ENCODE data around the gene ATP11B.
A peak's percentile ranks its signal among the peaks of the same experiment; 100 is the strongest.

Gene ATP11B

GRCh38 chr3:182792901-182793662 is at the start of gene ATP11B:
ATP11B (plus strand) TSS chr3:182793504; CDS start chr3:182793760, 256 bp downstream.
- Histone ChIP-seq H3K27me3 (ENCODE audit: insufficient read depth, low read depth, severe bottlenecking) (no peaks in the 10 kb centered on the region), H3K27ac (peak within 1 kb of the TSS; percentile 91), H3K4me3 (ENCODE audit: low read depth, low read length) (peak within 1 kb of the TSS; percentile 72), H3K36me3 (no peaks in the 10 kb centered on the region), H3K9me3 (ENCODE audit: severe bottlenecking) (no peaks in the 10 kb centered on the region)
- TF ChIP-seq, protein P1, sequence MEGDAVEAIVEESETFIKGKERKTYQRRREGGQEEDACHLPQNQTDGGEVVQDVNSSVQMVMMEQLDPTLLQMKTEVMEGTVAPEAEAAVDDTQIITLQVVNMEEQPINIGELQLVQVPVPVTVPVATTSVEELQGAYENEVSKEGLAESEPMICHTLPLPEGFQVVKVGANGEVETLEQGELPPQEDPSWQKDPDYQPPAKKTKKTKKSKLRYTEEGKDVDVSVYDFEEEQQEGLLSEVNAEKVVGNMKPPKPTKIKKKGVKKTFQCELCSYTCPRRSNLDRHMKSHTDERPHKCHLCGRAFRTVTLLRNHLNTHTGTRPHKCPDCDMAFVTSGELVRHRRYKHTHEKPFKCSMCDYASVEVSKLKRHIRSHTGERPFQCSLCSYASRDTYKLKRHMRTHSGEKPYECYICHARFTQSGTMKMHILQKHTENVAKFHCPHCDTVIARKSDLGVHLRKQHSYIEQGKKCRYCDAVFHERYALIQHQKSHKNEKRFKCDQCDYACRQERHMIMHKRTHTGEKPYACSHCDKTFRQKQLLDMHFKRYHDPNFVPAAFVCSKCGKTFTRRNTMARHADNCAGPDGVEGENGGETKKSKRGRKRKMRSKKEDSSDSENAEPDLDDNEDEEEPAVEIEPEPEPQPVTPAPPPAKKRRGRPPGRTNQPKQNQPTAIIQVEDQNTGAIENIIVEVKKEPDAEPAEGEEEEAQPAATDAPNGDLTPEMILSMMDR (IDR thresholded peaks at IDR 0.05; ENCODE audit: low read depth, low read length), result no peak
- DNase-seq, result peak; percentile 76

GRCh38 chr3:182746959-182747358 is 46.3 kb upstream of the ATP11B start:
- H3K36me3 ChIP-seq, result no peaks in the 10 kb centered on the region

DNA sequence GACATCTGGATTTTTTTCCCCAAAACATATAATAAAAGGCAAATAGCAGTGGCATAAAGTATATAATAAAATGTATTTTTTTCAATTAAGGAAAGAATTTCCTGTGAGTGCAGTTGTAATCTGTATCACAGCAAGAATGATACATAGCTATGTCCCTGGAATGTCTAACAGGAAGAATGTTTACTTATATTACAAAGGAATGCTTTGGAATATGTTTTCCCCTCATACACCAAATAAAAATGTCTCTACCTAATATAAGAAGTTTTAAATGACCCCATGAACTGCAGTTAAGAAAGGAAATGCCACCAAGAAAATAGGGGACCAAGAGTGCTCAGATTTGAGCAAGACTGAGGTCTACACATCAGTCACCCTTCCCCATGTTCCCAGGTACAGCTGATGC is 38.0 kb upstream of the ATP11B start:
- no peak overlapping the region for H3K27ac ChIP-seq
- H3K9me3 ChIP-seq (ENCODE audit: severe bottlenecking), result no peaks in the 10 kb centered on the region
- H3K4me3 ChIP-seq (ENCODE audit: low read depth, low read length), result no peak overlapping the region
- no peaks in the 10 kb centered on the region for H3K36me3 ChIP-seq
- H3K27me3 ChIP-seq (ENCODE audit: insufficient read depth, low read depth, severe bottlenecking), result no peaks in the 10 kb centered on the region
- DNase-seq, result no peak
- TF ChIP-seq, protein P1 (IDR thresholded peaks at IDR 0.05; ENCODE audit: low read depth, low read length), result no peak

More at GRCh38 chr3:182746959-182747358, 46.3 kb upstream of the ATP11B start:
- no peaks in the 10 kb centered on the region for H3K27me3 ChIP-seq (ENCODE audit: insufficient read depth, low read depth, severe bottlenecking)
- H3K9me3 ChIP-seq (ENCODE audit: severe bottlenecking), result no peaks in the 10 kb centered on the region
- DNase-seq, result no peak
- TF ChIP-seq, protein P1 (IDR thresholded peaks at IDR 0.05; ENCODE audit: low read depth, low read length), result no peak
- no peak overlapping the region for H3K4me3 ChIP-seq (ENCODE audit: low read depth, low read length)
- H3K27ac ChIP-seq, result no peak overlapping the region

DNA sequence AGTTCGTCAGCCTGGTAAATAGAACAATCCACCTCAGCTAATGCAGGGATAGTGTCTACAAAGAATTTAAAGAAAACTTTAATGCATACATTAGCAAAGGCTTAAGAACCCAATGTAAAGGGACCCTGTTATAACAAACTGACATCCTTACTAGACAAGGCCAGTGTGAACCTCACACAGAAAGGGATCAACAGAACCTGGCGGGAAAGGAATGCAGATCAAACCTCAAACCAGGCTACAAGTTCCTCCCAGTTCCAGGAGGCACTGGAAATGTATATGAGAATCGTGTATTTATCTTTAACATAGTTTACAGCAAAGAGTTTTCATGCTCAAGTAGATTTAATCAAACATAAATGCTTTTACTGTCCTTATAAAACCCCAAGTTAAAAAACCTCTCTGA is 37.6 kb upstream of the ATP11B start:
- TF ChIP-seq, protein P1 (IDR thresholded peaks at IDR 0.05; ENCODE audit: low read depth, low read length), result no peak
- Histone ChIP-seq H3K9me3 (ENCODE audit: severe bottlenecking) (no peaks in the 10 kb centered on the region), H3K4me3 (ENCODE audit: low read depth, low read length) (no peak overlapping the region), H3K36me3 (no peaks in the 10 kb centered on the region), H3K27ac (no peak overlapping the region), H3K27me3 (ENCODE audit: insufficient read depth, low read depth, severe bottlenecking) (no peaks in the 10 kb centered on the region)
- no peak for DNase-seq

GRCh38 chr3:182760576-182761164 is 32.6 kb upstream of the ATP11B start:
- Histone ChIP-seq H3K27ac (no peak overlapping the region), H3K27me3 (ENCODE audit: insufficient read depth, low read depth, severe bottlenecking) (no peaks in the 10 kb centered on the region), H3K36me3 (no peaks in the 10 kb centered on the region), H3K9me3 (ENCODE audit: severe bottlenecking) (no peaks in the 10 kb centered on the region), H3K4me3 (ENCODE audit: low read depth, low read length) (no peak overlapping the region)
- TF ChIP-seq, protein P1 (IDR thresholded peaks at IDR 0.05; ENCODE audit: low read depth, low read length), result no peak
- DNase-seq, result no peak

All from WERI-Rb-1 (cell line).